Subcutaneous adipose tissue (tissue), 4 donors: ENCODE results near the gene CS. TPM values are rescaled to one million over a fixed set of nuclear protein-coding genes. Genes with fewer than 3 reads are reported as not detected.

Source experiments
- CTCF ChIP-seq: fragments of 450-650 bp; IDR thresholded peaks from one replicate; pipeline ENCODE4 v1.5.1; 2016; ENCODE audit warnings: low read depth, mild to moderate bottlenecking, control low read depth, antibody characterized with exemption, moderate library complexity
- total RNA-seq, 4 donors: library from RNA; depleted of rRNA; stranded (reverse); fragments of >200 nt; gene quantifications; one replicate each; pipeline ENCODE4 v1.1.0, GENCODE V29; 2016

Gene CS
- total RNA-seq, 4 donors from 2014 or later: 107 to 278 (median 141) TPM

DNA sequence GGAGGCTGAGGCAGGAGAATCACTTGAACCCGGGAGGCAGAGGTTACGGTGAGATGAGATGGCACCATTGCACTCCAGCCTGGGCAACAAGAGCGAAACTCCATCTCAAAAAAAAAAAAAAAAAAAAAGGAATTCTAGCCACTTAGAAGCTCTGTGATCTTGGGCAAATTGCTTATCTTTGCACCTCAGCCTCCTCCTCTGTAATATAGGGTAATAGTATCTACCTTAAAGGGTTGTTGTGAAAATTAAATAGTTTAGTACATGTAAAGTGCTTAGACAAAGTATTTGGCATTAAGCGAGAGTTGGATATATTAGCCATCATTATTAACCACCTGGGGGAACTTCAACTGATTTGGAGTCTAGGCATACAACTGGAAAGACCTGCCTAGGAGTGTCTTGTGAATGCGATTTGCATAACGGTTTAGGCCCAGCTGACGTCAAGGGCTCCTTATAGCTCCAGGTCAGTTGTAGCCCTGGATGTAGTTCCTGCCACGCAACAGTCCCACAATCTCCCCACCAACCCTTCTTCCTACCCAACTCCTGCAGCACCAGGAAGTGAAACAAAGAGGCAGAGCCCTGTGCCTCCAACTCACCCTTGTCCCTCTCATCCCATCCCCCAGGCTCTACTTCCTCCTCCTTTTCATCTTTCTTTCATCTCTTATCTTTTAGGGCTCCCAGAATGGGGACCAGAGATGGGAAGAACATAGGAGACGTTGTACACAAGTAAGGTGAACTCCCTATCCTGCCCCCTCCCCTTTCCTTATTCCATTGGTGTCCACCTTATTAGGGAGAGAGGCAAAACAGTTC lies 36.4 kb upstream of the CS start:
- no peak for TF ChIP-seq CTCF

DNA sequence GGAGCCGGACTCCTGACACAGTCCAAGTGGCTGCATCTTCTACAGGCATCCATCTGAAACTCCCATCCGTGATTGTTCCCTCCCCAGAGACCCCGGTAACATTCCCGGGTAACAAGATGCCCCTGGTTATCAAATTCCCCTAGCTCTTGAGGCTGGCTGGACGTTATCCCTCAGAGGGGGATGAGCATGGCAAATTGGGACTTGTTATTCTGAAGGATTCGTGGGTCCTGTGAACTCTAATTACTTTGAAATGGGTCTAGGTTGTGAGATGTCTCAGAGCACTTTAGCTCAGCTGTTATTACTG lies 34.3 kb upstream of the CS start:
- TF ChIP-seq CTCF: no peak

GRCh38 chr12:56333679-56334489 lies 33.8 kb upstream of the CS start, which contains the start of gene PAN2:
Gene PAN2, minus strand, starts transcription at chr12:56334000. Its CDS starts 906 bp downstream, at chr12:56333094.
- no peak for TF ChIP-seq CTCF

DNA sequence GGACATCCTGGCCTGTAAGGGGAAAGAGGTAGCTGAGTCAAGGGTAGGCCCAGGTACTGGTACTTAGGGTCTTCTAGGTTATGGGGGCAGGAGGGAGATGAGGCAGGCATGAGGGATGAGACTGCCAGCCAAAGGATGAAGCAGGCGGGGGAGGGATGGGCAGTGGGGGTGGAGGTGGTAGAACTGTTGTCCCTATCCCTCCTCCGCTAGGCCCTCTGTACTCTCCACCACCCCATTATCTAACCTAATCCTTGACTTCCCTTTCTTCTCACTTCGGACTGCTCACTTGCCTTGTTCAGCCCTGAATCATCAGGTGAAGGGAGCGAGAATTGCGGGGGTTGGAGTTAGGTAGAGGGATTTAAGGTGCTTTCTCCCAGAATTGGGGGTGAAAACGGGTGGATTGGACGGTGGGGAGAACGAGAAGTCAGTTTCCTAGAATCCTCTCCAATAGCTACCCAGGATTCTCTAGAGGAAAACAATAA lies 33.1 kb upstream of the CS start:
- no peak for TF ChIP-seq CTCF

GRCh38 chr12:56332512-56333196 lies 32.5 kb upstream of the CS start:
- TF ChIP-seq CTCF: no peak

DNA sequence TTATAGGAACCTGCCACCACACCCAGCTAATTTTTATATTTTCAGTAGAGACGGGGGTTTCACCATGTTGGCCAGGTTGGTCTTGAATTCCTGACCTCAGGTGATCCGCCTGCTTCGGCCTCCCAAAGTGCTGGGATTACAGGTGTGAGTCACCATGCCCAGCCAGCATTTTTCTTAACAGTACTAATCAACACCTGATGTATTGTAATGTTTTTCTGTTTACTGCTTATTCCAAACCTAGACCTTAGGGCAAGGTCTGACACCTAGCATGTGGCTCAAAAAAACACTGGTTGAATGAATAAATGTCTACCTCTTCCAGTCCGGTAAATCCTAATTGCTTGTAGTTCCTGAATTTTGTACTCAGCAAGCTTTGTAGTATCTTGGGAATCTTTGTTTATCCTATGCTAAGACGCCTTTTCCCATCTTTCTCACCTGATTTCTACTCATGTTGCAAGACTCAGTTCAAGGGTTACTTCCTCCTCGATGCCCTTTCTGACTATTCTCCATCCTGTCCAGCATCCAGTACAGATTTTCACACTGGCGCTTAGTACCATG lies 30.9 kb upstream of the CS start:
- TF ChIP-seq CTCF: no peak
